Upper lobe of left lung (tissue), 4 donors: ENCODE data around the gene DNLZ.

Source experiments
- EP300 ChIP-seq, 4 donors: sonication (generic); formaldehyde crosslinking; IDR thresholded peaks; one replicate each; pipeline ENCODE4 v1.5.1; 2017; ENCODE audit warnings: antibody characterized with exemption in 4 of 4, control low read depth in 2 of 4
- POLR2A ChIP-seq, 4 donors: fragments of 450-650 bp; IDR thresholded peaks; one replicate each; pipeline ENCODE4 v1.5.1; 2016 to 2017; ENCODE audit warnings: antibody characterized with exemption in 4 of 4, mild to moderate bottlenecking in 2 of 4
- POLR2AphosphoS5 ChIP-seq, 2 donors: sonication (generic); formaldehyde crosslinking; IDR thresholded peaks; one replicate each; pipeline ENCODE4 v1.5.1; 2017; ENCODE audit warnings: antibody characterized with exemption in 2 of 2
- TF ChIP-seq, protein P1 (sequence below), 6 experiments: fragments of 450-650 bp in 4 of 6; fragments of 200-600 bp in 2 of 6; sonication (generic) in 2 of 6; IDR thresholded peaks; one replicate each; pipeline ENCODE4 v1.5.1; 2016 to 2019; ENCODE audit warnings: antibody characterized with exemption in 6 of 6

DNA sequence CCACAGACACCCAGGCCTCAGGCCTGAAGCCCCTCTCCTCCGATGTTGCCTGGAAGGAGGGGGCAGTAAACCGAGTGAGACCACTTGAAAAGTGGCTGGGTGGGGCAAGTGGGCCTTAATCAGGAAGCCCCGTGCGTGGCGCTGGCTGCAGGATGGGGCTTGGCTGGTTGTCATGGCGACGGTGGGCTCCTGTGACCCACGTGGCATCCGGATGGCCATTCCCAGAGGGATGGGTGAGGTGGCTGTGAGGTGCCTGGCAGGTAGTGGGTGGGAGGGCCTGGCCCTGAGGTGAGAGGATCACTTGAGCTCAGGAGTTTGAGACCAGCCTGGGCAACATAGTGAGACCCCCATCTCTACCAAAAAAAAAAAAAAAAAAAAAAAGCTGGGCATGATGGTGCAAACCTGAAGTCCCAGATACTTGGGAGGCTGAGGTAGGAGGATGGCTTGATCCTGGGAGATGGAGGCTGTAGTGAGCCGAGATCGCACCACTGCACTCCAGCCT lies 31.0 kb downstream of the DNLZ start:
- TF ChIP-seq, protein P1, sequence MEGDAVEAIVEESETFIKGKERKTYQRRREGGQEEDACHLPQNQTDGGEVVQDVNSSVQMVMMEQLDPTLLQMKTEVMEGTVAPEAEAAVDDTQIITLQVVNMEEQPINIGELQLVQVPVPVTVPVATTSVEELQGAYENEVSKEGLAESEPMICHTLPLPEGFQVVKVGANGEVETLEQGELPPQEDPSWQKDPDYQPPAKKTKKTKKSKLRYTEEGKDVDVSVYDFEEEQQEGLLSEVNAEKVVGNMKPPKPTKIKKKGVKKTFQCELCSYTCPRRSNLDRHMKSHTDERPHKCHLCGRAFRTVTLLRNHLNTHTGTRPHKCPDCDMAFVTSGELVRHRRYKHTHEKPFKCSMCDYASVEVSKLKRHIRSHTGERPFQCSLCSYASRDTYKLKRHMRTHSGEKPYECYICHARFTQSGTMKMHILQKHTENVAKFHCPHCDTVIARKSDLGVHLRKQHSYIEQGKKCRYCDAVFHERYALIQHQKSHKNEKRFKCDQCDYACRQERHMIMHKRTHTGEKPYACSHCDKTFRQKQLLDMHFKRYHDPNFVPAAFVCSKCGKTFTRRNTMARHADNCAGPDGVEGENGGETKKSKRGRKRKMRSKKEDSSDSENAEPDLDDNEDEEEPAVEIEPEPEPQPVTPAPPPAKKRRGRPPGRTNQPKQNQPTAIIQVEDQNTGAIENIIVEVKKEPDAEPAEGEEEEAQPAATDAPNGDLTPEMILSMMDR (IDR thresholded peaks at IDR 0.05), result no peak
- TF ChIP-seq POLR2A (IDR thresholded peaks at IDR 0.05) (no peak), EP300 (IDR thresholded peaks at IDR 0.05) (no peak), POLR2AphosphoS5 (IDR thresholded peaks at IDR 0.05) (no peak)
